NCI-H748 (cell line): ENCODE measurements around the gene FCHSD1.
A peak's percentile ranks its signal among the peaks of the same experiment; 100 is the strongest.

Source experiments
- DNase-seq: peaks from one replicate; lab custom pipeline; 2025; ENCODE audit not compliant: unreplicated experiment; lab: John Stamatoyannopoulos, UW

Gene FCHSD1

GRCh38 chr5:141674747-141675146 lies 23.5 kb upstream of the FCHSD1 start:
- no peak for DNase-seq

DNA sequence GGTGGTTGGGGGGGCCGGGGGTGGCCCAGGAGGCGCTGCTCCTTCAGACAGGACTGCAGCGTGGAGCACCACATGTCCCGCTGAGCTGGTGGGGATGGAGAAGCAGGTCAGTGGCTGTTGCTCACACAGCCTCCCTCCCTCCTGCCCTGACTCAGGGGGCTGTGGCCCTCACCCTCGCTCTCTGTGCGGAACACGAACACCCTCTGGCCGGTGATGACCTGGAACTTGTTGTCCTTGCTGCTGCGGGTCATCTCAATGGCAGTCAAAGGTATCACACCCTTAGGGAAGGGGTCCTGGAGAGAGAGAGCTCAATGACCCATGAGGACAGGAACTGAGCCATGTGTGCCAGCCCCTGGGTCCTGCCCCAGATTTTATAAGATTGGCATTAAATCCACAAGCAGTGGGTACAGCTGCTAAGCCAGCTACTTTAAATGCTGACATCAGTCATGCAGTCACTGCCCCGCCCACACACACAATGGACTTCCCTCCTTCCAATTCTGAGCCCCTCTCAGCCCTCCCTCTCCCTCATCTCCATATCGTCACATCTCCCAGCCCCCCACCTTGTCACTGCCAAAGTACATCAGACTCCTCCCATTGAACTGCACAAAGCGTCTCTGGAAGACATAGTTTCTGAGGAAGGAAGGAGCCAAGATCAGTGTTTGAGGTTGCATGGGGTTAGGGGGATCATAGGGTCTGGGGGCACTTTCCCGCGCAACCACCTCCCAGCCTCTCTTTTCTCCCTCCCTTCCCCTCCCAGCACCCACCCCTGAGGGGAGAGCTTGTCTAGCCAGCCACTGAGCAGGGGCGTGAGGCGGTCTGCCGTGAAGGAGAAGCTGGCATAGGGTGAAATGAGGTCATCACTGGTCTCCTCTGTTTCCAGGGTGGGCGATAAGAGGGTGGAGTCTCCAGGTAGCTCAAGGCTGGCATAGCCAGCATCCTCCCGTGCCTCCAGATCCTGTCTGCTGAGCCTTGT lies 21.9 kb upstream of the FCHSD1 start:
- no peak for DNase-seq

DNA sequence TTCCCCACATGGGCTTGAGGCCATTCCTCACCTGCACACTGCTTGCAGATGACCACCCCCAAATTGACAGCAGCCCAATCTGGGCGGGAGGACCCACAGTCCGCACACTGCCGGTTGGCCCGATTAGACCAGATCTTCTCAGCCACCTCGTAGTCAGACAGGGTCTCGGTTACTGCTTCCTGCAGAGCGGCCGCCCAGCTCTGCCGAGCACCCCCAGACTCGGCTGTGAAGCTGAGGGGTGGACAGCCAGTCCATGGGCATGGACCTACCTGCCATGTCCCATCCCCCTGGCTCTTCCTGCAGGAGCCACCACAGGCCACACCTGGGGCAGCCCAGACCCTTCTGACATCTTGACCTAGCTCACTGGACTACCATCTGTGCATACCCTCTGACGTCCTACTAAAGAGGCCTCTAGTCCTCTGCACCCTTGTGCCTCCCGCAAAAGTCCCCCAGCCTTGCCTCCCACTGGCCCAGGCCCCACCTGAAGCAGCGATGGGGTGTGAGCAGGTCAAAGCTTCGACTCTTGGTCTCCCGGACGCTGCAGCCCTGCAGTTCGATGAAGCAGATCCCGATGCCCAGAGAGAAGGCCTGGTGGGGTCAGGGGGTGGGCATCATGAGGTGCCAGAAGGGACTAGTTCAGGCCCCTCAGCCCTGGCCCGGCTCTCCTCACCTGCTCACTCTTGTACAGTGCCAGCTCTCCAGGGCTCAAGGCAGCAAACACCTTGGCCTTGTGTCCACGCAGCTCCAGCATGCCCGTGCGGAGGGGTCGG lies 21.0 kb upstream of the FCHSD1 start:
- no peak for DNase-seq

GRCh38 chr5:141669520-141669919 lies 18.3 kb upstream of the FCHSD1 start:
- DNase-seq: no peak

DNA sequence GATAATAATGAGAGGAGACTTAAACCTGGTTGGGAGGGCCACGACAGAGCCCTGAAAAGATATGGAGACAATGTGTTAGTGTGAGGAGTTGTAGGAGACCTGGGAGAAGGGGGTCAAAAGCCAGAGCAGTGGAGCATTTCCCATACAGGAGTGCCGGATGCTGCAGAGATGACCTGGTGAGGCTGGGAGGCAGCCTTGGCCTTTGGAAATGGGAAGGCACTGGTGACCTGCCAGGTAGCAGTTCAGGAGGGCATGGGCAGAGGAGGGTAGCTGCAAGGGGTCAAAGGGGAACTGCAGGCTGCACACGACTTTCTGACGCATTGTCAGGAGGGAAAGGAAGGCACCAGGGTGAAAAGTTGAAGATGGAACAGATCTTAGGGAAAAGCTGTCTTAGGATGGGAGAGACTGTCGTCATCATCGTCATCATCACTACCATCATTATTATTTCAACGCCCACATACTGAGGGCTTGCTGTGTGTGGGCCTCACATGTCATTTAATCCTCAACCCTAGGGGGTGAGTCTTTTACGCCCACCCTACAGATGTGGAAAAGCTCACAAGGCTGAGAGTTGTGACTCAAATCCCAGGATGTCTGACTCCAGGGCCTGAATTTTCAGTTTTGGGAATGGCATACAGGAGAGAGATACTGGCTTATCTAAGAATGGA lies 17.5 kb upstream of the FCHSD1 start:
- DNase-seq: no peak

DNA sequence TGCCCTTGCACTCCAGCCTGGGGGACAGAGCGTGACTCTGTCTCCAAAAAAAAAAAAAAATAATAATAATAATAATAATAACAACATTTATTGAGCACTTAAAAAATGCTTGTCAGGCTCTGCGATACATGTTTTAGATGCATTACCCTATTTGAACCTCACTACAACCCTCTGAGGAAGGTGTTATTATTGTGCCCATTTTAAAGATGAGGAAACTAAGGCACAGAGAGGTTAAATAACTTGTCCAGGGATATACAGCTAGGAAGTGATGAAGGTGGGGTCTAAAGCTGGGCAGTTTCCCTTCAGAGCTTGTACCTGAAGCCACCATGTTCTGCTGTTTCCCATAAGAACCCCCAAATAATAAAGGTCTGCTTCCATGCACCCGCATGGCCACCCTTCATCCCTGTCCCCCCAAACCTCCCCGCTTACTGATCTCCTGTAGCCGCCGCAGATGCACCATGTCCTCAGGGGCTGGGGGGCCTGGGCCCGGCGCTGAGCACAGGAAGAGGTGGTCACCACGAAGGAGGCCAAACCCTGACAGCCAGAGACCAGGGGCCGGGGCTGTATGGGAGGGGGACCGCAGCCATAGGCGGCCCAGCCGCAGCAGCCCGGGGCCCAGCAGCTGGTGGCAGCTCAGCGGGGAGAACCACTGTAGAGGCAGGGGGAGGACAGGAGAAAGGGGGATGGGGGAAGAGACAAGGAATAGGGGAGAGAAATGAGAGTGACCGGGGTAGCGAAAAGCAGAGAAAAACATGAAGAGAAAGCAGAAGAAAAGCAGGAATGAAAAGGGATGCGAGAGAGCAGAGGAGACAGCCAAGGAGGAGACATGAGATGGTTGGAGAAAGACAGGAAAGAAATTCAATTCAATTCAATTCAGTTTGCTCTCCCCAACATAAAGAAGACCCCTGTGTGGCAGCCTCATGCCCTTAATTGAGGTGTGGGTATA lies 15.1 kb upstream of the FCHSD1 start:
- no peak for DNase-seq

DNA sequence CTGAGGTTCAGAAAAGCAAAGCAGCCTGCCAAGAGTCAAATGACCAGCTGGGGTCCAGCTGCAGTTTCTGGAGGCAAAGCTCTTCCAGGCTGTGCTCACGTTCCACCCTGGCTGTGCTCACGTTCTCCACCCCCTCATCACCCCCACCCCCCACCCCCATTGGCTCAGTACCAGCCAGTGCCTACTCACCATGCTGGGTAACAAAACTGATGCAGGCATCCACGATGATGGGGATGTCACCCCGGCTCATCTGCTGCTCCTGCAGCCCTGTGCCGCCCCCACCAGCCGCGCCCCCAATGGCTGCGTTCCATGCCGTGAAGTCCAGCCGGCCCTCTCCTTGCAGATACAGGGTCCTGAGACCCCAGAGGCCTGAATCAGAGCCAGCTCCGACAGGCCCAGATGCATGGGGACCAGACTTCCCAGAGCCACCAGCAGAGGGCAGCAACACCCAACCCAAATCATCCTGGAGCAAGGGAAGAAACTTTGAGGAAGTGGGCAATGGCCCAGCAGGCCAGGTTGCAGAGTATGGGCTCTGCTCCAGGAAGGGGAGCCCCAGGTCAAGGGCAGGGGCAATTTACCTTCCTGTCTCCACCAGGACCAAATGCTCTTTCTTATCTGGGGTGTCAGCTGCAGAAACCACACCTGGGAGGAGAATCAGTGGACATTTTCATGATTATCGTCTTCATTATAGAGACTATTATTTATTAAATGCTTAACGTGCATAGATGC lies 13.7 kb upstream of the FCHSD1 start:
- DNase-seq: peak; percentile 45

- DNase-seq: no peak
Observed at GRCh38 chr5:141663506-141663905, 12.3 kb upstream of the FCHSD1 start.

DNA sequence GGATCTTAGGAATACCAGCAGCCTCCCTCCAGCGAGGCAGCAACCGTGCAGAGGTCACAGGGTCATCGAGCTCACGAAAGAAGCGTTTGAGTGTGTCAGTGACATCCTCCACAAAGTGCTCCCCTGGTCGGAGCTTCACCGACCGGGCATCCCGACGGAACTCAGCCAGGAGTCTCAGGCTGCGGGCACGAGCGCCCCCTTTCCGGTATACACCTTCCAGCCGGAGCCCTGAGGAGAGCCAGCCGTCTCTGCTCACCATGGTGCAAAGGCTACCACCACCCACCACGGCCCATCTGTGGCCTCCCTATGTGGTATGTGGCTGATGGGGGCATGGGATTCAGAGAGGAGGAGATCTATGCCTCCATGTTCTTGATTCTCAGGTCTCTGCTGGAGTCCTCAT lies 10.8 kb upstream of the FCHSD1 start:
- DNase-seq: no peak

GRCh38 chr5:141657937-141658545 lies 6.8 kb upstream of the FCHSD1 start:
- DNase-seq: no peak

- DNase-seq: no peak
Observed at GRCh38 chr5:141657404-141657803, 6.2 kb upstream of the FCHSD1 start.

- no peak for DNase-seq
Observed at GRCh38 chr5:141656396-141656795, 5.2 kb upstream of the FCHSD1 start.

- DNase-seq: no peak
Observed at GRCh38 chr5:141655020-141655419, 3.8 kb upstream of the FCHSD1 start.

DNA sequence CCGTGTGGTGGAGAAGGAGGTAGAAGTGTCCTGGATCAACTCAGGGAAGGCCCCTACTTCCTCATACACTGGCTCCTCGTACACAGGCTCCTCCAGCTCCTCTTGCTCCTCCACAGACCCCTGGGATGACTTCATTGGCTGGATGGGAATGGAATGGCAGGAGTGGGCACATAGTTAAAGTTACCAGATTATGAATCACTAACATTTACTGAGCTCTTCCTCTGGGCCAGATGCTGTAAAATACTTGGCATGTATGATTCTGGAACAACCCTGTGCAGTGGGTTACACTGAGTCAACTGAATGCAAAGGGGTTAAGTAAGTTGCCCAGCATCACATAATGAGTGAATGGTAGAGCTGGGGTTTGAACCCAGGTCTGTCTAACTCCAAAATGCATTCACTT lies 3.1 kb upstream of the FCHSD1 start:
- DNase-seq: no peak

DNA sequence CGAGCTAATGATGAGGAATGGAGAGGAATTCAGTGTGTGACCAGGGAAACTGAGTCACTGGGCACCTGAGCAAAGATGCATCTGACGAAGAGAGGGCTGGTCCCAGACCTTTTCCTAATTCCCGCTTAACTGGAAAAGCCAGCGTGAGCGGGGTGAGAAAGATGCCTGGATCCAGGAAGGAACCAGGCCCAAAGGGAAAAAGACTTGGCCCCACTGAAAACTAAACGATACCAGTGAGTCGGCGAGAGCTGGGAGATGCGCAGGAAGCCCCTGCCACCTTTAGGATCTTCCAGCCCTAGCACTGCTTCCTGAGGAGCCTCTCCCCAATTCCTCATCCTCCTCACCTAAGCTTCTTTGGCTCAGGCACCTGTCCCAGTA lies 499 bp upstream of the FCHSD1 start:
- no peak for DNase-seq

DNA sequence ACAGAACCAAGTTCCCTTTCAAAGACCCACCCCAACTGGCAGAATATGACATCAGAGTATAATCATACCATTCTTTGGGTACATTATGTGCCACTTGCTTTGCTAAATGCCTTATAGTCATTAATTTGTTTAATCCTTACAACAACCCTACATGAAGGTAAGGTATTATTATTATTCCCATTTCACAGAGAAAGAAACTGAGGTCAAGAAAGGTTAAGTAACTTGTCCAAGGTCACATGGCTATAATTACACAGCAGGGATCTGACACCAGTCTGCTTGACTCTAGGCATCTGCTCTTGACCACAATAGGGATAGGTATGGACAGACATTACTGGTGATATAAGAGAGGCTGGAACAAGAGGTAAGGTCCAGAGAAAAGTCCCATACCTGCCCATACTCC lies 1.2 kb downstream of the FCHSD1 start:
- no peak for DNase-seq

DNA sequence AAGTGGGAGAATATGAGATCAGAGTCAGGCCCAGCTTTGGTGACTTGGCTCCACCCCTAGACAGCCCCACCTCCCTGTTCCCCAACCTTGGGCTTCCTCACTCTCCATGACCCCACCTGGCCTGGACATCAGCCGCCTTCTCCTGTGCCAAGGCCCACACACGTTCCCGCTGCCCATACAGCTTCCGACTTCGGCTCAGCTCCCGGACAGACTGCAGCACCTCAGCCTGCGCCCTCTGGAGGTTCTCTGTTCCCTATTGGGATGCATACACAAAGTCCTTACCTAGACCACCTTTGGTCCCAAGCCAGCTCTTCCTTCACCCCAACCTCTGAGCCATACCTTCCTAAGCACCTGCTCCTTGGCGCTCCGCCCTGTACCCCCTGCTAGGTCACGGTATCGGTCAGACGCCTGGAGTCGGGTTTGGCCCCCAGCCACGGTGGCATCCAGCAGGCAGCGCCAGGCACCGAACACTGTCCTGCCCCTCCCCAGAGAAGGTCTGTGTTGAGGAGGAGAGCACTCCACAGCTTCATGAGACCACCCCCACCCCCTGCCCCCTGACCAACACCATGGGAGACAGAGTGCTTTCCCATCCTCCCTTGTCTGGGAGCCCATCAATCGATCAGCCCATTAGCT lies 2.0 kb downstream of the FCHSD1 start:
- no peak for DNase-seq

DNA sequence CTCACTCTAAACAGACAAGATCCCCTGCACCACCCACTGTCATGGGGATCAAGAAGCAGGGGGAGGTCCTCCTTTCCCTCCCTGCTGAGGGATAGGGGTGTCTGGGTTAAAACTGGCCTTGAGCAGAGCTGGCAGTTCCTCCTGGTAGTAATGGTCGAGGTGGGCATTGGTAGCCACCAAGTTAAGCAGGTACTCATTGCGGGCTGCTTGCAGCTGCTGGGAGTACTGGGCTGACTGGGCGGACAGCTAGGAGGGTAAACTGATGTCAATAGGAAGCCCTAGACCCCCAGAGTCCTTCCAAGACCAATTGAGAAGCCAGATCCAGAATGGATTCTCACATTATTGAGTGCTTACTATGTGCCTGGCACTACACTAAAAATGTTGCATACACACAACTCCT lies 3.4 kb downstream of the FCHSD1 start:
- no peak for DNase-seq

- no peak for DNase-seq
Observed at GRCh38 chr5:141647242-141647641, 4.0 kb downstream of the FCHSD1 start.
